Measurements from ENCODE around the gene CYP2E1. TPM values are rescaled to one million over a fixed set of nuclear protein-coding genes. Genes with fewer than 3 reads are reported as not detected.
"Not testable (repeated sequence)": the region's sequence is repeated elsewhere in the genome, so short reads cannot be mapped to it uniquely, and the experiment has no call there.

Gene CYP2E1
- total RNA-seq, 6 experiments from 2014 or later: 0.45 to 1.3 (median 0.83) TPM

DNA sequence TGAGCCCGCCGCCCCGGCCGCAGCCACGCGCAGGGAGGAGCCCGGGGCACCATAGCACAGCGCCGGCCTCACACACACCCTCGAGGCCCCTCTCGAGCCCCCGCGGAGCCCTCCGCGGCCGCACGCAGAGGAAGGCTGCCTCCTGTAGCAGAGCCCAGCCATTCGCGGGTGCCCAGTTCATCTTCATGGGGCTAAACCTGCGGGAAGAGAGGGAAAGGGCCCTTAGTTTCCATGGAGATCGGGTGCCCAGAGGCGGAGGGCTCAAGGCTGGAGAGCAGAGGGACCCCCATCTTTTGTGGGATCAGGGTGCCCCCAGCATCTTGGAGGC lies 41.1 kb downstream of the CYP2E1 start:
- no peak for TF ChIP-seq CTCF (IDR thresholded peaks at IDR 0.05)
- Mint-ChIP-seq H3K27ac (no peak overlapping the region), H3K27me3 (ENCODE audit: insufficient read depth) (peaks cover 1% of the 10 kb centered on the region; the same call in 1 of the 2 replicates), H3K9me3 (peaks cover 20% of the 10 kb centered on the region), H3K4me1 (ENCODE audit: low read depth) (no peaks in the 10 kb centered on the region), H3K36me3 (ENCODE audit: low read depth) (no peaks in the 10 kb centered on the region; the same call in 1 of the 2 replicates), H3K4me3 (no peak overlapping the region)
- DNase-seq: no peak

DNA sequence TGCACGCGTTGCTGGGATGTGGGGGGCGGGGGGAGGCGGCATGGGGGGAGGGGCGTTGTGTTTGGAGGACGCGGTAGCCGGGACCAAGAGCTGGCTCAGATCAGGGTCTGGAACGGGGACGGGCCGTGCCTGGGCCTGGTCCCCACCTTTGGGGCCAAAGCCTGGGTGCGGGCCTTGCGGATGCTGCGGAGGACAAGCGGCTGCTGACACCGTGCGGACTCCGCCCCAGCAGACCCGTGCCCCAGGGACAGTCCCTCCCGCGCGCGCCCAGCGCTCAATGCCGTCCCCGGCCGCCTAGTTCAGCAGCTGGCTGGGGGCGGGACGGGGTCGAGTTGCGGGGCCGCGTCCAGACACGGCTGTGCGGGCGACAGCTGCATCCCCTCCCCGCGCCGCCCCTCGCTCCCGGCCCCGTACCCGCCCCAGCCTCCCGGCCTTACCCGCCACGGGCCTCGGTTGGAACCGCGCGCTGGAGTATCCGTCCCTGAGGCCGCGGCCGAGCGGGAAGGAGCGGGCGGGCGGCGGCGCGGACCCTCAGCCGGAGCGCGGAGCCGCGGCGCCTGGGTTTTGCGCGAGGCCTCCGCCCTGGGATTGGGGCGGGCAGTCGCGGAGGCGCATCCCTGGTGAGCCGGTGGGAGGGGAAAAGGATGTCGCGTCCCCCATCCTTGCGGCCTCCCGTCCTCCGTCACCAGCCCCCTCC lies 41.8 kb downstream of the CYP2E1 start:
- H3K4me3 Mint-ChIP-seq; DNase-seq; H3K36me3 Mint-ChIP-seq (ENCODE audit: low read depth); H3K27ac Mint-ChIP-seq; H3K4me1 Mint-ChIP-seq (ENCODE audit: low read depth); H3K27me3 Mint-ChIP-seq (ENCODE audit: insufficient read depth): not testable (repeated sequence)
- H3K9me3 Mint-ChIP-seq: peaks cover 26% of the 10 kb centered on the region

GRCh38 chr10:133569801-133570200 lies 42.6 kb downstream of the CYP2E1 start:
- not testable (repeated sequence) for DNase-seq, H3K27ac Mint-ChIP-seq
- H3K9me3 Mint-ChIP-seq: peaks cover 21% of the 10 kb centered on the region

DNA sequence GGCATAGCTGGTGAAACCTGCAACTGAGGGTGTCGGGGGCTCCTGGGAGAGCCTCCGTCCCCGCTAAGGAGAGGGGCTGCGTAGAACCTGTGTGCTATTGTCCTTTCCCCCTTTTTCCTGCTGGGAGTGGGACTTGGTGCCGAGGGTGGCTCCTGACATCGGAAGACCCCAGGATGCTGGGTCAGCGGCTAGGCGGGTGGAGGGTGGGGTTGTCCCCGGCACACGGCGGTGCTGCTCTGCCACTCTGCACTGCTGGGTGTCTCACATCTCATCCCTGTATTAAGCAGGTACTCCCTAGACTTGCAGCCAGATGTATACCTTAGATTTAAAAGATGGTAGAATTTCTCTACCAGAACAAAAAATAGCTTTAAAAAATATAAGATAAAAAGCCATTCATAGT lies 44.9 kb downstream of the CYP2E1 start:
- H3K9me3 Mint-ChIP-seq: peaks cover 16% of the 10 kb centered on the region
- not testable (repeated sequence) for H3K4me3 Mint-ChIP-seq; DNase-seq; H3K4me1 Mint-ChIP-seq (ENCODE audit: low read depth); H3K36me3 Mint-ChIP-seq (ENCODE audit: low read depth); H3K27ac Mint-ChIP-seq; H3K27me3 Mint-ChIP-seq (ENCODE audit: insufficient read depth)

More at GRCh38 chr10:133569801-133570200, 42.6 kb downstream of the CYP2E1 start:
- not testable (repeated sequence) for H3K4me1 Mint-ChIP-seq (ENCODE audit: low read depth); H3K4me3 Mint-ChIP-seq; H3K27me3 Mint-ChIP-seq (ENCODE audit: insufficient read depth); H3K36me3 Mint-ChIP-seq (ENCODE audit: low read depth)

- not testable (repeated sequence) for H3K4me3 Mint-ChIP-seq; H3K4me1 Mint-ChIP-seq (ENCODE audit: low read depth); H3K27ac Mint-ChIP-seq; H3K36me3 Mint-ChIP-seq (ENCODE audit: low read depth); H3K27me3 Mint-ChIP-seq (ENCODE audit: insufficient read depth); DNase-seq
- peaks cover 12% of the 10 kb centered on the region for H3K9me3 Mint-ChIP-seq
These were observed 46.3 kb downstream of the CYP2E1 start for GRCh38 chr10:133573460-133573859.

DNA sequence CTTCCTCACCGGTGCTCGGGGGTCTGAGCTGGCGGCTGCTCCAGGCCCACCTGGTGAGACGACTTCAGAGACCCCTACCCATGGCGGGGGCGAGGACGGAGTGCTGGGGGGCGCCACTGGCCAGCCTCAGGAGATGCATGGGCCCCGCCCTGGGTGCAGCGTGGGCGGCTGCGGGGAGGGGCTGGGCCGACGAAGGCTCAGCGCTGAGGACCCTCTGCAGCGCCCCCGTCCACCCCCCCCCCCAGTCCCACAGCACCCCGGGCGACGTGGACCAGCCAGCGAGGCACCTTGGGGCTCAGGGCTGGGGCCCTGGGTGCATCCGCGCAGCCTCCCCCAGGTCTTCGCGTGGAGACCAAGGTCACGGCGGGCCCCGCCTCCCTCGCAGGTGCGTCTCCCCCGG lies 49.9 kb downstream of the CYP2E1 start:
- peaks cover 12% of the 10 kb centered on the region for H3K9me3 Mint-ChIP-seq
- DNase-seq; H3K27me3 Mint-ChIP-seq (ENCODE audit: insufficient read depth); H3K27ac Mint-ChIP-seq; H3K36me3 Mint-ChIP-seq (ENCODE audit: low read depth); H3K4me3 Mint-ChIP-seq; H3K4me1 Mint-ChIP-seq (ENCODE audit: low read depth): not testable (repeated sequence)

Other genes with a start within 250 kb of the CYP2E1 start
- gene TUBGCP2, start 218.5 kb upstream of the CYP2E1 start, total RNA-seq (2021; fragmentation: NEBNext Ultra II Directional; extraction: Animal tissue kit (Norgen Biotek cat#: 25700)): 10 to 100 TPM; 72.5 to 80.8 (median 77.7) TPM
- 10 to 100 TPM; 45.7 to 62.0 (median 52.7) TPM for gene ZNF511, start 218.4 kb upstream of the CYP2E1 start, total RNA-seq (2021; fragmentation: NEBNext Ultra II Directional; extraction: Animal tissue kit (Norgen Biotek cat#: 25700))
- under 1 TPM in 1 of 6 experiments, not detected in 5; 0.31 TPM for gene CALY, start 190.5 kb upstream of the CYP2E1 start, total RNA-seq (2021; fragmentation: NEBNext Ultra II Directional; extraction: Animal tissue kit (Norgen Biotek cat#: 25700))
- gene PRAP1, start 180.0 kb upstream of the CYP2E1 start, total RNA-seq (2021; fragmentation: NEBNext Ultra II Directional; extraction: Animal tissue kit (Norgen Biotek cat#: 25700)): not detected
- gene FUOM, start 169.3 kb upstream of the CYP2E1 start, total RNA-seq (2021; fragmentation: NEBNext Ultra II Directional; extraction: Animal tissue kit (Norgen Biotek cat#: 25700)): 1 to 10 TPM in 5 of 6 experiments, under 1 TPM in 1; 0.55 to 8.9 (median 7.8) TPM
- 100 to 1,000 TPM; 105 to 137 (median 114) TPM for gene ECHS1, start 154.0 kb upstream of the CYP2E1 start, total RNA-seq (2021; fragmentation: NEBNext Ultra II Directional; extraction: Animal tissue kit (Norgen Biotek cat#: 25700))
- gene PAOX, start 148.1 kb upstream of the CYP2E1 start, total RNA-seq (2021; fragmentation: NEBNext Ultra II Directional; extraction: Animal tissue kit (Norgen Biotek cat#: 25700)): 1 to 10 TPM; 2.4 to 4.9 (median 3.6) TPM
- 10 to 100 TPM; 23.7 to 33.0 (median 26.6) TPM for gene MTG1, start 133.2 kb upstream of the CYP2E1 start, total RNA-seq (2021; fragmentation: NEBNext Ultra II Directional; extraction: Animal tissue kit (Norgen Biotek cat#: 25700))
- 1 to 10 TPM in 2 of 6 experiments, under 1 TPM in 4; 0.31 to 2.9 (median 0.40) TPM for gene SPRN, start 102.7 kb upstream of the CYP2E1 start, total RNA-seq (2021; fragmentation: NEBNext Ultra II Directional; extraction: Animal tissue kit (Norgen Biotek cat#: 25700))
- 1 to 10 TPM in 3 of 6 experiments, under 1 TPM in 3; 0.59 to 1.3 (median 1.0) TPM for gene SCART1, start 73.4 kb upstream of the CYP2E1 start, total RNA-seq (2021; fragmentation: NEBNext Ultra II Directional; extraction: Animal tissue kit (Norgen Biotek cat#: 25700))
- not detected for gene SYCE1, start 38.2 kb downstream of the CYP2E1 start, total RNA-seq (2021; fragmentation: NEBNext Ultra II Directional; extraction: Animal tissue kit (Norgen Biotek cat#: 25700))
- not detected for gene FRG2B, start 99.4 kb downstream of the CYP2E1 start, total RNA-seq (2021; fragmentation: NEBNext Ultra II Directional; extraction: Animal tissue kit (Norgen Biotek cat#: 25700))